Osteocyte (in vitro differentiated cells): Measurements from ENCODE around the gene SLC30A1. TPM values are rescaled to one million over a fixed set of nuclear protein-coding genes. Genes with fewer than 3 reads are reported as not detected.

Source experiments
- DNase-seq: peaks from one replicate; pipeline ENCODE4 v3.0.0; 2021; ENCODE audit warnings: mixed read lengths; ENCODE audit not compliant: unreplicated experiment; ENCODE audit errors: extremely low spot score
- H3K27ac Mint-ChIP-seq: one replicate; pipeline ENCODE4 v1.8.0; 2021; ENCODE audit warnings: mild to moderate bottlenecking, mixed read lengths; ENCODE audit not compliant: unreplicated experiment
- H3K27me3 Mint-ChIP-seq: one replicate; pipeline ENCODE4 v1.8.0; 2021; ENCODE audit warnings: mixed read lengths; ENCODE audit not compliant: unreplicated experiment
- H3K36me3 Mint-ChIP-seq: one replicate; pipeline ENCODE4 v1.8.0; 2021; ENCODE audit warnings: mixed read lengths; ENCODE audit not compliant: unreplicated experiment
- H3K4me1 Mint-ChIP-seq: one replicate; pipeline ENCODE4 v1.8.0; 2021; ENCODE audit warnings: mixed read lengths; ENCODE audit not compliant: unreplicated experiment
- H3K4me3 Mint-ChIP-seq: one replicate; pipeline ENCODE4 v1.8.0; 2021; ENCODE audit warnings: mild to moderate bottlenecking, moderate library complexity, mixed read lengths; ENCODE audit not compliant: unreplicated experiment
- H3K9me3 Mint-ChIP-seq: one replicate; pipeline ENCODE4 v1.8.0; 2021; ENCODE audit warnings: mixed read lengths; ENCODE audit not compliant: unreplicated experiment
- CTCF ChIP-seq: fragments of 200-600 bp; sonication (generic); IDR thresholded peaks from 2 replicates; pipeline ENCODE4 v1.5.0; 2021; ENCODE audit warnings: antibody characterized with exemption, mild to moderate bottlenecking, moderate library complexity
- total RNA-seq: library from RNA; stranded (reverse); gene quantifications from 2 replicates; pipeline ENCODE4 v1.2.1, GENCODE V29; 2021

The SLC30A1 gene
- total RNA-seq, 1 donor from 2014 or later: 12.1 TPM

GRCh38 chr1:211538287-211538686 lies 40.7 kb downstream of the SLC30A1 start:
- TF ChIP-seq CTCF: no peak
- H3K4me3 Mint-ChIP-seq: no peak overlapping the region
- no peak overlapping the region for H3K27ac Mint-ChIP-seq

GRCh38 chr1:211537253-211537652 lies 41.7 kb downstream of the SLC30A1 start:
- Mint-ChIP-seq H3K9me3 (no peaks in the 10 kb centered on the region), H3K36me3 (no peaks in the 10 kb centered on the region), H3K27ac (no peak overlapping the region), H3K4me3 (no peak overlapping the region), H3K27me3 (no peaks in the 10 kb centered on the region), H3K4me1 (peaks cover 3% of the 10 kb centered on the region)
- no peak for TF ChIP-seq CTCF
- DNase-seq: no peak

More at GRCh38 chr1:211538287-211538686, 40.7 kb downstream of the SLC30A1 start:
- Mint-ChIP-seq H3K27me3 (no peaks in the 10 kb centered on the region), H3K36me3 (no peaks in the 10 kb centered on the region), H3K9me3 (no peaks in the 10 kb centered on the region), H3K4me1 (peaks cover 3% of the 10 kb centered on the region)
- no peak for DNase-seq

DNA sequence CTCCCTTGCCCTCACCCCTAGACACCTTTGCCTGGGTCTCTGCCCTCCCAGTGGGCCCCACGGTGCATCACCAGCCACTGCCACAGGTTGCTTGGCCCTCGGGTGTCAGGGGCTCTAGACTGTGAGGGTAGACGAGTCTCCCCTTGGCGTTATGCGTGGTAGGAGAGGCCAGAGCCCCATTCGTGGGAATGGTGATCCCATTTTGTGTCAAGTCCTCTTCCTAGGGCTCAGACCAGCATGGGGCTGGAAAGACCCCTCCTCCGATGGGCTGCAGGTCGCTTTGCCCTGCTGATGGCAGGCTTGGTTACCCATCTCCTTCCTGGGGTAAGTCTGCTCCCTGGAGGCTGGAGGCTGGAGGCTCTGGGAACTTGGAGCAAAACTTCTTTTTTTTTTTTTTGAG lies 42.4 kb downstream of the SLC30A1 start:
- Mint-ChIP-seq H3K27me3 (no peaks in the 10 kb centered on the region), H3K4me1 (peaks cover 2% of the 10 kb centered on the region), H3K36me3 (no peaks in the 10 kb centered on the region), H3K27ac (no peak overlapping the region), H3K9me3 (no peaks in the 10 kb centered on the region), H3K4me3 (no peak overlapping the region)
- DNase-seq: no peak
- TF ChIP-seq CTCF: no peak

DNA sequence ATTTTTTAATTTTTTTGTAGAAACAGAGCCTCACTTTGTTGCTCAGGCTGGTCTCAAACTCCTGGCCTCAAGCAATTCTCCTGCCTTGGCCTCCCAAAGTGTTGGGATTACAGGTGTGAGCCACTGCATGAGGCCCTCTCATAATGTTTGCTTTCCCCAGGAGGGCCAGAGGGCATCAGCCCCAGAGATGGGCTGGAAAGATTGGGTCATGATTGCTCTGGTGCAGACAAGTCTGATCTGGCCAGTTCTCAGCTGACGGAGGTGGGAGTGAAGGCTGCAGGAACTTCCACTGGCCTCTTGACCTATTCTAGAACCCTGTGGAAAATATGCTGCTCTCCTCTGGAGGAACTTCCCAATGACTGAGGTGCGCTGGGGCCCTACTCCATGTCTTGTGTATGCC lies 43.6 kb downstream of the SLC30A1 start:
- H3K9me3 Mint-ChIP-seq: no peaks in the 10 kb centered on the region
- H3K27ac Mint-ChIP-seq: no peak overlapping the region
- H3K27me3 Mint-ChIP-seq: no peaks in the 10 kb centered on the region
- no peak overlapping the region for H3K4me3 Mint-ChIP-seq
- DNase-seq: no peak
- no peak for TF ChIP-seq CTCF
- no peaks in the 10 kb centered on the region for H3K36me3 Mint-ChIP-seq
- H3K4me1 Mint-ChIP-seq: peaks cover 2% of the 10 kb centered on the region

DNA sequence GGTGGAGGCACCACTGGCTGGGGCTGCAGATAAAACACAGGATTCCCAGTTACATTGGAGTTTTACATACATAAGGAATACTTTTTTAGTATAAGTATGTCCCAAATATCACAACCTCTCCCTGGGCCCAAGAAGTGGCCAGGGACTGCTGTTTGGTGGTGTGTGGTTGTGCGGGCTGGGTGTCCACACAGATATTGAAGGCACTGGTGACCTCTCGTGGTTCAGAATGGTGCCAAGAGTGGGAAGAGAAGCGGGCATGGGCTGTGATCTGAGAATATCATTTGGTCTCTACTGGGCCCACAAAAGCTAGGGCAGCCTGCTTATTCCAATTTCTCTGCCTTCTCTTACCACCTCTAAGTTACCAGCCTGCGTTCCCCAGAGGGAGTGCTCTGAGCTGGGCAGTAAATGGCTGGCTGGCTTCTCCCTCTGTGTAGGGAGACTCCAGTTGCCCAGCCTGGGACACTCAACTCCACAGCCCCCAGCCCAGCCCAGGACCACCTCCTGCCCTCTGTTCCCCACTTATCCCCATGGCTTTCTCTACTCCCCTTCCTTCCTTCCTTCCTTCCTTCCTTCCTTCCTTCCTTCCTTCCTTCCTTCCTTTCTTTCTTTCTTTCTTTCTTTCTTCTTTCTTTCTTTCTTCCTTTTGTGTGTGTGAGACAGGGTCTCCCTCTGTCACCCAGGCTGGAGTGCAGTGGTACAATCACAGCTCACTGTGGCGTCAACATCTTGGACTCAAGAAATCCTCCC lies 44.2 kb downstream of the SLC30A1 start:
- Mint-ChIP-seq H3K4me3 (no peak overlapping the region), H3K4me1 (peaks cover 5% of the 10 kb centered on the region), H3K27me3 (peaks cover under 1% of the 10 kb centered on the region), H3K27ac (no peak overlapping the region), H3K9me3 (no peaks in the 10 kb centered on the region), H3K36me3 (no peaks in the 10 kb centered on the region)
- no peak for TF ChIP-seq CTCF
- no peak for DNase-seq
